Measurements from ENCODE around the gene SOBP.

SOBP gene

GRCh38 chr6:107491138-107491609 lies 1.3 kb downstream of the SOBP start (continued):
- TF ChIP-seq ZNF704 (tag by site-specific recombination; IDR thresholded peaks at IDR 0.05) (no peak), ZNF335 (tag by site-specific recombination; conservative IDR thresholded peaks at IDR 0.05) (peak; percentile 36), ZNF211 (tag by site-specific recombination; IDR thresholded peaks at IDR 0.05; ENCODE audit: low read depth) (no peak), KLF10 (tag by site-specific recombination; IDR thresholded peaks at IDR 0.05) (0 out of 2 replicates have a peak, but pooled peaks have one; percentile 16), ZNF571 (tag by site-specific recombination; IDR thresholded peaks at IDR 0.05) (no peak), ZNF654 (tag by site-specific recombination; IDR thresholded peaks at IDR 0.05; ENCODE audit: low read depth) (no peak), GLIS2 (tag by site-specific recombination; IDR thresholded peaks at IDR 0.05) (peak; percentile 91), ZNF600 (tag by site-specific recombination; IDR thresholded peaks at IDR 0.05) (peak; percentile 69), ZNF19 (tag by site-specific recombination; IDR thresholded peaks at IDR 0.05; ENCODE audit: low read depth) (no peak), REPIN1 (tag by site-specific recombination; IDR thresholded peaks at IDR 0.05; ENCODE audit: low read depth) (no peak), ZIC2 (tag by site-specific recombination; IDR thresholded peaks at IDR 0.05) (peak; percentile 93), ZNF585B (tag by site-specific recombination; IDR thresholded peaks at IDR 0.05) (no peak), SP2 (tag by site-specific recombination; IDR thresholded peaks at IDR 0.05) (peak; percentile 76), SALL2 (tag by site-specific recombination; IDR thresholded peaks at IDR 0.05; ENCODE audit: borderline replicate concordance) (no peak), ZNF433 (tag by site-specific recombination; IDR thresholded peaks at IDR 0.05; ENCODE audit: low read depth) (no peak), INSM2 (tag by site-specific recombination; IDR thresholded peaks at IDR 0.05) (no peak), KLF16 (tag by site-specific recombination; IDR thresholded peaks at IDR 0.05) (0 out of 2 replicates have a peak, but pooled peaks have one; percentile 17), ZNF112 (tag by site-specific recombination; IDR thresholded peaks at IDR 0.05) (no peak), ZBTB20 (tag by site-specific recombination; IDR thresholded peaks at IDR 0.05) (peak; percentile 86; the same call in 1 of the 2 replicates), ZNF202 (tag by site-specific recombination; IDR thresholded peaks at IDR 0.05; ENCODE audit: borderline replicate concordance) (no peak), ZEB2 (tag by site-specific recombination; IDR thresholded peaks at IDR 0.05) (peak; percentile 68), ZFP69B (tag by site-specific recombination; IDR thresholded peaks at IDR 0.05) (no peak), ZNF223 (tag by site-specific recombination; IDR thresholded peaks at IDR 0.05) (no peak)
- TF ChIP-seq, protein P1, sequence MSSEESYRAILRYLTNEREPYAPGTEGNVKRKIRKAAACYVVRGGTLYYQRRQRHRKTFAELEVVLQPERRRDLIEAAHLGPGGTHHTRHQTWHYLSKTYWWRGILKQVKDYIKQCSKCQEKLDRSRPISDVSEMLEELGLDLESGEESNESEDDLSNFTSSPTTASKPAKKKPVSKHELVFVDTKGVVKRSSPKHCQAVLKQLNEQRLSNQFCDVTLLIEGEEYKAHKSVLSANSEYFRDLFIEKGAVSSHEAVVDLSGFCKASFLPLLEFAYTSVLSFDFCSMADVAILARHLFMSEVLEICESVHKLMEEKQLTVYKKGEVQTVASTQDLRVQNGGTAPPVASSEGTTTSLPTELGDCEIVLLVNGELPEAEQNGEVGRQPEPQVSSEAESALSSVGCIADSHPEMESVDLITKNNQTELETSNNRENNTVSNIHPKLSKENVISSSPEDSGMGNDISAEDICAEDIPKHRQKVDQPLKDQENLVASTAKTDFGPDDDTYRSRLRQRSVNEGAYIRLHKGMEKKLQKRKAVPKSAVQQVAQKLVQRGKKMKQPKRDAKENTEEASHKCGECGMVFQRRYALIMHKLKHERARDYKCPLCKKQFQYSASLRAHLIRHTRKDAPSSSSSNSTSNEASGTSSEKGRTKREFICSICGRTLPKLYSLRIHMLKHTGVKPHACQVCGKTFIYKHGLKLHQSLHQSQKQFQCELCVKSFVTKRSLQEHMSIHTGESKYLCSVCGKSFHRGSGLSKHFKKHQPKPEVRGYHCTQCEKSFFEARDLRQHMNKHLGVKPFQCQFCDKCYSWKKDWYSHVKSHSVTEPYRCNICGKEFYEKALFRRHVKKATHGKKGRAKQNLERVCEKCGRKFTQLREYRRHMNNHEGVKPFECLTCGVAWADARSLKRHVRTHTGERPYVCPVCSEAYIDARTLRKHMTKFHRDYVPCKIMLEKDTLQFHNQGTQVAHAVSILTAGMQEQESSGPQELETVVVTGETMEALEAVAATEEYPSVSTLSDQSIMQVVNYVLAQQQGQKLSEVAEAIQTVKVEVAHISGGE (tag by site-specific recombination; conservative IDR thresholded peaks at IDR 0.05; ENCODE audit: low read depth): no peak
- TF ChIP-seq, protein P2, sequence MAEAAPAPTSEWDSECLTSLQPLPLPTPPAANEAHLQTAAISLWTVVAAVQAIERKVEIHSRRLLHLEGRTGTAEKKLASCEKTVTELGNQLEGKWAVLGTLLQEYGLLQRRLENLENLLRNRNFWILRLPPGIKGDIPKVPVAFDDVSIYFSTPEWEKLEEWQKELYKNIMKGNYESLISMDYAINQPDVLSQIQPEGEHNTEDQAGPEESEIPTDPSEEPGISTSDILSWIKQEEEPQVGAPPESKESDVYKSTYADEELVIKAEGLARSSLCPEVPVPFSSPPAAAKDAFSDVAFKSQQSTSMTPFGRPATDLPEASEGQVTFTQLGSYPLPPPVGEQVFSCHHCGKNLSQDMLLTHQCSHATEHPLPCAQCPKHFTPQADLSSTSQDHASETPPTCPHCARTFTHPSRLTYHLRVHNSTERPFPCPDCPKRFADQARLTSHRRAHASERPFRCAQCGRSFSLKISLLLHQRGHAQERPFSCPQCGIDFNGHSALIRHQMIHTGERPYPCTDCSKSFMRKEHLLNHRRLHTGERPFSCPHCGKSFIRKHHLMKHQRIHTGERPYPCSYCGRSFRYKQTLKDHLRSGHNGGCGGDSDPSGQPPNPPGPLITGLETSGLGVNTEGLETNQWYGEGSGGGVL (tag by site-specific recombination; IDR thresholded peaks at IDR 0.05): peak; percentile 63
- TF ChIP-seq, protein P3, sequence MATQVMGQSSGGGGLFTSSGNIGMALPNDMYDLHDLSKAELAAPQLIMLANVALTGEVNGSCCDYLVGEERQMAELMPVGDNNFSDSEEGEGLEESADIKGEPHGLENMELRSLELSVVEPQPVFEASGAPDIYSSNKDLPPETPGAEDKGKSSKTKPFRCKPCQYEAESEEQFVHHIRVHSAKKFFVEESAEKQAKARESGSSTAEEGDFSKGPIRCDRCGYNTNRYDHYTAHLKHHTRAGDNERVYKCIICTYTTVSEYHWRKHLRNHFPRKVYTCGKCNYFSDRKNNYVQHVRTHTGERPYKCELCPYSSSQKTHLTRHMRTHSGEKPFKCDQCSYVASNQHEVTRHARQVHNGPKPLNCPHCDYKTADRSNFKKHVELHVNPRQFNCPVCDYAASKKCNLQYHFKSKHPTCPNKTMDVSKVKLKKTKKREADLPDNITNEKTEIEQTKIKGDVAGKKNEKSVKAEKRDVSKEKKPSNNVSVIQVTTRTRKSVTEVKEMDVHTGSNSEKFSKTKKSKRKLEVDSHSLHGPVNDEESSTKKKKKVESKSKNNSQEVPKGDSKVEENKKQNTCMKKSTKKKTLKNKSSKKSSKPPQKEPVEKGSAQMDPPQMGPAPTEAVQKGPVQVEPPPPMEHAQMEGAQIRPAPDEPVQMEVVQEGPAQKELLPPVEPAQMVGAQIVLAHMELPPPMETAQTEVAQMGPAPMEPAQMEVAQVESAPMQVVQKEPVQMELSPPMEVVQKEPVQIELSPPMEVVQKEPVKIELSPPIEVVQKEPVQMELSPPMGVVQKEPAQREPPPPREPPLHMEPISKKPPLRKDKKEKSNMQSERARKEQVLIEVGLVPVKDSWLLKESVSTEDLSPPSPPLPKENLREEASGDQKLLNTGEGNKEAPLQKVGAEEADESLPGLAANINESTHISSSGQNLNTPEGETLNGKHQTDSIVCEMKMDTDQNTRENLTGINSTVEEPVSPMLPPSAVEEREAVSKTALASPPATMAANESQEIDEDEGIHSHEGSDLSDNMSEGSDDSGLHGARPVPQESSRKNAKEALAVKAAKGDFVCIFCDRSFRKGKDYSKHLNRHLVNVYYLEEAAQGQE (tag by site-specific recombination; IDR thresholded peaks at IDR 0.05): 0 out of 2 replicates have a peak, but pooled peaks have one; percentile 44
- TF ChIP-seq, protein P4, sequence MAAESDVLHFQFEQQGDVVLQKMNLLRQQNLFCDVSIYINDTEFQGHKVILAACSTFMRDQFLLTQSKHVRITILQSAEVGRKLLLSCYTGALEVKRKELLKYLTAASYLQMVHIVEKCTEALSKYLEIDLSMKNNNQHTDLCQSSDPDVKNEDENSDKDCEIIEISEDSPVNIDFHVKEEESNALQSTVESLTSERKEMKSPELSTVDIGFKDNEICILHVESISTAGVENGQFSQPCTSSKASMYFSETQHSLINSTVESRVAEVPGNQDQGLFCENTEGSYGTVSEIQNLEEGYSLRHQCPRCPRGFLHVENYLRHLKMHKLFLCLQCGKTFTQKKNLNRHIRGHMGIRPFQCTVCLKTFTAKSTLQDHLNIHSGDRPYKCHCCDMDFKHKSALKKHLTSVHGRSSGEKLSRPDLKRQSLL (tag by site-specific recombination; IDR thresholded peaks at IDR 0.05): no peak

Measured in HEK293 (cell line).